Esophagus squamous epithelium (tissue), 5 donors: ENCODE data around the gene ST3GAL4. TPM values are rescaled to one million over a fixed set of nuclear protein-coding genes. Genes with fewer than 3 reads are reported as not detected.

Experiments
- DNase-seq: peaks from one replicate; lab custom pipeline; 2025; lab: John Stamatoyannopoulos, UW
- H3K27ac ChIP-seq, 4 donors: fragments of 200-600 bp; sonication (generic); one replicate each; pipeline ENCODE4 v1.5.1; 2016 to 2019; ENCODE audit warnings: mild to moderate bottlenecking in 1 of 4
- H3K27me3 ChIP-seq, 4 donors: fragments of 200-600 bp; sonication (generic); 1 replicate in 3 of 4; 2 replicates in 1 of 4; pipeline versions ENCODE4 v1.5.1 to v1.6.0; 2017 to 2021; ENCODE audit warnings: antibody characterized with exemption in 1 of 4
- H3K36me3 ChIP-seq, 3 donors: fragments of 200-600 bp; sonication (generic); one replicate each; pipeline ENCODE4 v1.5.1; 2016 to 2019
- H3K4me1 ChIP-seq, 3 donors: fragments of 200-600 bp; sonication (generic); one replicate each; pipeline ENCODE4 v1.5.1; 2017 to 2019
- H3K4me3 ChIP-seq, 4 donors: fragments of 200-600 bp; sonication (generic); 1 replicate in 3 of 4; 2 replicates in 1 of 4; pipeline ENCODE4 v1.5.1; 2016 to 2019; ENCODE audit warnings: mild to moderate bottlenecking in 2 of 4, moderate library complexity in 1 of 4
- H3K9me3 ChIP-seq, 3 donors: fragments of 200-600 bp; sonication (generic); one replicate each; pipeline ENCODE4 v1.5.1; 2016 to 2019
- CTCF ChIP-seq, 6 experiments: fragments of 450-650 bp in 4 of 6; fragments of 200-600 bp in 2 of 6; sonication (generic) in 2 of 6; IDR thresholded peaks; one replicate each; pipeline ENCODE4 v1.5.1; 2016 to 2019; ENCODE audit warnings: antibody characterized with exemption in 6 of 6, mild to moderate bottlenecking in 4 of 6, moderate library complexity in 4 of 6
- POLR2A ChIP-seq, 4 donors: fragments of 450-650 bp; IDR thresholded peaks; one replicate each; pipeline ENCODE4 v1.6.1; 2017; ENCODE audit warnings: antibody characterized with exemption in 4 of 4, mild to moderate bottlenecking in 4 of 4, moderate library complexity in 3 of 4
- WGBS, 2 donors: methylation state at CpG; one replicate each; pipeline ENCODE4 v1.1.5; 2018; 5-methylcytosine and 5-hydroxymethylcytosine counted together
- intact Hi-C: fragments of 100-400 bp; cut with DNase I; formaldehyde crosslinking; loops from one replicate; pipeline ENCODE4 v1.15.0; 2022
- total RNA-seq, 4 donors: library from RNA; depleted of rRNA; stranded (reverse); fragments of >200 nt; gene quantifications; one replicate each; pipeline ENCODE4 v1.1.0, GENCODE V29; 2016
- donor health status: DM: yes; HTN: yes; CAD: no.

ST3GAL4 gene
- total RNA-seq, 4 donors from 2014 or later = 31.0 to 110 (median 51.2) TPM

GRCh38 chr11:126319374-126319740 is 36.1 kb upstream of the ST3GAL4 start:
- Histone ChIP-seq H3K4me1 (peaks cover 18 to 33% (median 23%) of the 10 kb centered on the region in 3 donors), H3K27me3 (no peaks in the 10 kb centered on the region), H3K4me3 (no peak overlapping the region), H3K9me3 (no peaks in the 10 kb centered on the region), H3K27ac (peak overlapping the region; percentile 26 to 90 (median 80)), H3K36me3 (peaks cover 0 to 17% (median 0%) of the 10 kb centered on the region in 3 donors)
- WGBS, 2 donors = 59 to 70% methylated on average over 5 of the region's 5 CpGs
- DNase-seq = no peak
- intact Hi-C loops = no loop called here
- TF ChIP-seq CTCF (IDR thresholded peaks at IDR 0.05) (no peak), POLR2A (IDR thresholded peaks at IDR 0.05) (no peak)

- no peak for DNase-seq
- 90 to 98% methylated on average over 2 to 3 of the region's 3 CpGs for WGBS, 2 donors
Observed at GRCh38 chr11:126322996-126323395, 32.5 kb upstream of the ST3GAL4 start.

GRCh38 chr11:126327281-126328000 is 28.0 kb upstream of the ST3GAL4 start:
- DNase-seq = no peak
- H3K27me3 ChIP-seq = no peaks in the 10 kb centered on the region
- TF ChIP-seq POLR2A (IDR thresholded peaks at IDR 0.05) (no peak), CTCF (IDR thresholded peaks at IDR 0.05) (no peak)
- no peak overlapping the region for H3K27ac ChIP-seq
- H3K9me3 ChIP-seq = no peaks in the 10 kb centered on the region
- H3K4me3 ChIP-seq = no peak overlapping the region
- peaks cover 0 to 19% (median 4%) of the 10 kb centered on the region in 3 donors for H3K36me3 ChIP-seq
- peaks cover 9 to 42% (median 21%) of the 10 kb centered on the region in 3 donors for H3K4me1 ChIP-seq
- intact Hi-C loops = no loop called here
- WGBS, 2 donors = 89% methylated on average over 15 to 17 of the region's 17 CpGs

More at GRCh38 chr11:126322996-126323395, 32.5 kb upstream of the ST3GAL4 start:
- H3K9me3 ChIP-seq = no peaks in the 10 kb centered on the region
- peaks cover 13 to 24% (median 16%) of the 10 kb centered on the region in 3 donors for H3K4me1 ChIP-seq
- H3K27ac ChIP-seq = no peak overlapping the region
- H3K4me3 ChIP-seq = no peak overlapping the region
- H3K36me3 ChIP-seq = peaks cover 0 to 5% (median 0%) of the 10 kb centered on the region in 3 donors
- intact Hi-C loops = no loop called here
- TF ChIP-seq POLR2A (IDR thresholded peaks at IDR 0.05) (no peak), CTCF (IDR thresholded peaks at IDR 0.05) (no peak)
- H3K27me3 ChIP-seq = no peaks in the 10 kb centered on the region

- H3K4me1 ChIP-seq = peaks cover 10 to 44% (median 23%) of the 10 kb centered on the region in 3 donors
- TF ChIP-seq POLR2A (IDR thresholded peaks at IDR 0.05) (no peak), CTCF (IDR thresholded peaks at IDR 0.05) (no peak)
- H3K36me3 ChIP-seq = peaks cover 0 to 23% (median 4%) of the 10 kb centered on the region in 3 donors
- intact Hi-C loops = no loop called here
- H3K9me3 ChIP-seq = no peaks in the 10 kb centered on the region
- 89 to 94% methylated on average over 17 to 19 of the region's 20 CpGs for WGBS, 2 donors
- no peaks in the 10 kb centered on the region for H3K27me3 ChIP-seq
- H3K4me3 ChIP-seq = no peak overlapping the region
- DNase-seq = no peak
- H3K27ac ChIP-seq = no peak overlapping the region
Observed at GRCh38 chr11:126328001-126328390, 27.5 kb upstream of the ST3GAL4 start.

GRCh38 chr11:126328444-126328843 is 27.0 kb upstream of the ST3GAL4 start:
- WGBS, 2 donors = 45 to 61% methylated on average over 5 to 7 of the region's 12 CpGs
- peaks cover 10 to 44% (median 23%) of the 10 kb centered on the region in 3 donors for H3K4me1 ChIP-seq
- H3K4me3 ChIP-seq = no peak overlapping the region
- no peak for DNase-seq
- peaks cover 0 to 27% (median 4%) of the 10 kb centered on the region in 3 donors for H3K36me3 ChIP-seq
- TF ChIP-seq POLR2A (IDR thresholded peaks at IDR 0.05) (no peak), CTCF (IDR thresholded peaks at IDR 0.05) (no peak)
- intact Hi-C loops = no loop called here
- H3K27me3 ChIP-seq = no peaks in the 10 kb centered on the region
- H3K9me3 ChIP-seq = no peaks in the 10 kb centered on the region
- H3K27ac ChIP-seq = no peak overlapping the region
